Measurements from ENCODE around the gene MRPL43.
"Not testable (repeated sequence)": the region's sequence is repeated elsewhere in the genome, so short reads cannot be mapped to it uniquely, and the experiment has no call there.

MRPL43 gene

GRCh38 chr10:100986952-100987684, at the start of gene MRPL43, which contains the start of gene TWNK:
Gene MRPL43, minus strand, starts transcription at chr10:100987497. Its CDS starts 54 bp downstream, at chr10:100987443.
Gene TWNK, plus strand, starts transcription at chr10:100987543. Its CDS starts 668 bp downstream, at chr10:100988211.
- peak within 1 kb of the TSS; percentile 97 to 100 for H3K4me3 ChIP-seq (replicated peaks in 1 of 2; ENCODE audit: low read depth in 2 of 2, low read length in 2 of 2)
- DNase-seq (ENCODE audit: low read depth in 2 of 2): peak; percentile 73 to 77
- no peak for TF ChIP-seq CTCF (IDR thresholded peaks at IDR 0.05; ENCODE audit: low read depth, low read length)

GRCh38 chr10:101036726-101037125, 49.4 kb upstream of the MRPL43 start:
- no peak for DNase-seq (ENCODE audit: low read depth in 2 of 2)
- no peak overlapping the region for H3K4me3 ChIP-seq (replicated peaks in 1 of 2; ENCODE audit: low read depth in 2 of 2, low read length in 2 of 2)
- TF ChIP-seq CTCF (IDR thresholded peaks at IDR 0.05; ENCODE audit: low read depth, low read length): no peak

- H3K4me3 ChIP-seq (replicated peaks in 1 of 2; ENCODE audit: low read depth in 2 of 2, low read length in 2 of 2): no peak overlapping the region
- DNase-seq (ENCODE audit: low read depth in 2 of 2): no peak
- TF ChIP-seq CTCF (IDR thresholded peaks at IDR 0.05; ENCODE audit: low read depth, low read length): no peak
Measured at GRCh38 chr10:101035916-101036702, 48.8 kb upstream of the MRPL43 start.

GRCh38 chr10:101035314-101035713, 48.0 kb upstream of the MRPL43 start:
- no peak overlapping the region for H3K4me3 ChIP-seq (replicated peaks in 1 of 2; ENCODE audit: low read depth in 2 of 2, low read length in 2 of 2)
- no peak for DNase-seq (ENCODE audit: low read depth in 2 of 2)
- no peak for TF ChIP-seq CTCF (IDR thresholded peaks at IDR 0.05; ENCODE audit: low read depth, low read length)

GRCh38 chr10:101034404-101034803, 47.1 kb upstream of the MRPL43 start:
- not testable (repeated sequence) for H3K4me3 ChIP-seq (replicated peaks in 1 of 2; ENCODE audit: low read depth in 2 of 2, low read length in 2 of 2); DNase-seq (ENCODE audit: low read depth in 2 of 2)

- DNase-seq (ENCODE audit: low read depth in 2 of 2): no peak
- H3K4me3 ChIP-seq (replicated peaks in 1 of 2; ENCODE audit: low read depth in 2 of 2, low read length in 2 of 2): peak overlapping the region; percentile 61 to 77
- TF ChIP-seq CTCF (IDR thresholded peaks at IDR 0.05; ENCODE audit: low read depth, low read length): no peak
Measured at GRCh38 chr10:101033276-101033675, 46.0 kb upstream of the MRPL43 start.

- no peak for TF ChIP-seq CTCF (IDR thresholded peaks at IDR 0.05; ENCODE audit: low read depth, low read length)
- H3K4me3 ChIP-seq (replicated peaks in 1 of 2; ENCODE audit: low read depth in 2 of 2, low read length in 2 of 2): peak overlapping the region; percentile 61 to 77
- peak; percentile 87 to 90 for DNase-seq (ENCODE audit: low read depth in 2 of 2)
Measured at GRCh38 chr10:101032637-101033224, 45.4 kb upstream of the MRPL43 start.
